ENCODE data around the gene IFT122.
A peak's percentile ranks its signal among the peaks of the same experiment; 100 is the strongest.
"Not testable (repeated sequence)": the region's sequence is repeated elsewhere in the genome, so short reads cannot be mapped to it uniquely, and the experiment has no call there.

IFT122 gene

GRCh38 chr3:129439817-129440617 is at the start of gene IFT122, which contains the start of gene MBD4:
Gene IFT122, plus strand, starts transcription at chr3:129440224. Its CDS starts 107 bp downstream, at chr3:129440331.
Gene MBD4, minus strand, starts transcription at chr3:129439948. Its CDS starts 115 bp downstream, at chr3:129439833.
- DNase-seq: peak; percentile 99

GRCh38 chr3:129391583-129391982 is 48.4 kb upstream of the IFT122 start:
- not testable (repeated sequence) for DNase-seq

- not testable (repeated sequence) for DNase-seq
Observed at GRCh38 chr3:129392106-129392887, 47.7 kb upstream of the IFT122 start.

GRCh38 chr3:129393271-129393670 is 46.8 kb upstream of the IFT122 start:
- no peak for DNase-seq

- DNase-seq: not testable (repeated sequence)
Observed at GRCh38 chr3:129393760-129394564, 46.1 kb upstream of the IFT122 start.

GRCh38 chr3:129398803-129399144 is 41.2 kb upstream of the IFT122 start:
- no peak for DNase-seq

GRCh38 chr3:129399145-129399894 is 40.7 kb upstream of the IFT122 start:
- peak; percentile 91 for DNase-seq

GRCh38 chr3:129399895-129400357 is 40.1 kb upstream of the IFT122 start:
- no peak for DNase-seq

- no peak for DNase-seq
Observed at GRCh38 chr3:129402210-129402609, 37.8 kb upstream of the IFT122 start.

GRCh38 chr3:129402616-129403015 is 37.4 kb upstream of the IFT122 start:
- no peak for DNase-seq

GRCh38 chr3:129403450-129403849 is 36.6 kb upstream of the IFT122 start:
- DNase-seq: no peak

GRCh38 chr3:129404130-129404529 is 35.9 kb upstream of the IFT122 start:
- DNase-seq: no peak

- no peak for DNase-seq
Observed at GRCh38 chr3:129404610-129405009, 35.4 kb upstream of the IFT122 start.

GRCh38 chr3:129409541-129409940 is 30.5 kb upstream of the IFT122 start:
- DNase-seq: no peak

GRCh38 chr3:129410971-129411370 is 29.1 kb upstream of the IFT122 start:
- no peak for DNase-seq

GRCh38 chr3:129412542-129413198 is 27.4 kb upstream of the IFT122 start:
- no peak for DNase-seq

GRCh38 chr3:129413238-129413637 is 26.8 kb upstream of the IFT122 start:
- not testable (repeated sequence) for DNase-seq

- DNase-seq: no peak
Observed at GRCh38 chr3:129413687-129414506, 26.1 kb upstream of the IFT122 start.

- no peak for DNase-seq
Observed at GRCh38 chr3:129415378-129415777, 24.6 kb upstream of the IFT122 start.

- no peak for DNase-seq
Observed at GRCh38 chr3:129415830-129416229, 24.2 kb upstream of the IFT122 start.

- DNase-seq: no peak
Observed at GRCh38 chr3:129416415-129416814, 23.6 kb upstream of the IFT122 start.

All from DMS79 (cell line).